GM20000 (cell line): ENCODE results near the gene TBC1D2.
A peak's percentile ranks its signal among the peaks of the same experiment; 100 is the strongest.

Experiments
- DNase-seq: peaks from one replicate; pipeline ENCODE4 v3.0.0; 2012; ENCODE audit warnings: low spot score
- TF ChIP-seq, protein P1 (sequence below): IDR thresholded peaks from 2 replicates; pipeline ENCODE4 v1.5.1; 2012; ENCODE audit warnings: mild to moderate bottlenecking, control low read depth; ENCODE audit errors: extremely low read depth, missing control alignments

Gene TBC1D2

DNA sequence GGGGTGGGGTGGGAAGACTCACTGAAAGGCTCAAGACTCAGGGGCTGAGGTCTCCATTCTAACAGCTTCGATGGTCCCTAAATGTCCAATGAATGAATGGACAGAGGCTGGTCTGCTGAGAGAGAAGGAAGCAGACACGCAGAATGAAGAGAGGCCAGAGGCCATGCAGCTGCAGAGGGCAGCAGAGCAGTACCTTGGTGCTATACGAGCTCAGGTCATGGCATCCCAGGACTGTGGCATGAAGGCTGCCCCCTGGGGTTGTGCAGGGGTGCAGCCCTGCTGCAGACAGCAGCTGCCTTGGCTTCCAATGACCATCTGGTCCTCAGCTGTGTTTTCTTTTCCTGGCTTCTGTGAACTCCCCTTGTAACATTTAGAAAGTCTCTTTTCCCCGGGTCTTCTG lies 47.8 kb downstream of the TBC1D2 start:
- no peak for DNase-seq
- TF ChIP-seq, protein P1, sequence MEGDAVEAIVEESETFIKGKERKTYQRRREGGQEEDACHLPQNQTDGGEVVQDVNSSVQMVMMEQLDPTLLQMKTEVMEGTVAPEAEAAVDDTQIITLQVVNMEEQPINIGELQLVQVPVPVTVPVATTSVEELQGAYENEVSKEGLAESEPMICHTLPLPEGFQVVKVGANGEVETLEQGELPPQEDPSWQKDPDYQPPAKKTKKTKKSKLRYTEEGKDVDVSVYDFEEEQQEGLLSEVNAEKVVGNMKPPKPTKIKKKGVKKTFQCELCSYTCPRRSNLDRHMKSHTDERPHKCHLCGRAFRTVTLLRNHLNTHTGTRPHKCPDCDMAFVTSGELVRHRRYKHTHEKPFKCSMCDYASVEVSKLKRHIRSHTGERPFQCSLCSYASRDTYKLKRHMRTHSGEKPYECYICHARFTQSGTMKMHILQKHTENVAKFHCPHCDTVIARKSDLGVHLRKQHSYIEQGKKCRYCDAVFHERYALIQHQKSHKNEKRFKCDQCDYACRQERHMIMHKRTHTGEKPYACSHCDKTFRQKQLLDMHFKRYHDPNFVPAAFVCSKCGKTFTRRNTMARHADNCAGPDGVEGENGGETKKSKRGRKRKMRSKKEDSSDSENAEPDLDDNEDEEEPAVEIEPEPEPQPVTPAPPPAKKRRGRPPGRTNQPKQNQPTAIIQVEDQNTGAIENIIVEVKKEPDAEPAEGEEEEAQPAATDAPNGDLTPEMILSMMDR: no peak

DNA sequence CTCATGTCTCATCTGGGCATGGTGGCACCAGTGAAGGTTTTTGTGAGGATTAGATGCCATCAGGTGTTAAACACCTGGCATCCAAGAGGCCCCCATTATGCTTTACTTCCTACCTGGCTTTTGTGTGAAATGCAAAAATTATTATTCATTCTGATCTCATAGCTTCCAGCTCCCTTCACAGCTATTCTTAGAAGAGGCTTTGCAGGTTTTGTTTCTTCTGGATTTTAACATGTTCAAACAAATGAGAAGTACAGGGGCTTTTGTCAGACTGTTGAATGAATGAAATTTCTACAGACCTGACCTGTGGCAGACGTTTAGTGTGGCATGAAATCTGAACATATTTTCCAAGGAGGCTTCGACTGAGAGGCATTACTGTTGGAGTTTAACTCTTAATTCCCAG lies 48.7 kb downstream of the TBC1D2 start:
- TF ChIP-seq, protein P1: no peak
- no peak for DNase-seq

DNA sequence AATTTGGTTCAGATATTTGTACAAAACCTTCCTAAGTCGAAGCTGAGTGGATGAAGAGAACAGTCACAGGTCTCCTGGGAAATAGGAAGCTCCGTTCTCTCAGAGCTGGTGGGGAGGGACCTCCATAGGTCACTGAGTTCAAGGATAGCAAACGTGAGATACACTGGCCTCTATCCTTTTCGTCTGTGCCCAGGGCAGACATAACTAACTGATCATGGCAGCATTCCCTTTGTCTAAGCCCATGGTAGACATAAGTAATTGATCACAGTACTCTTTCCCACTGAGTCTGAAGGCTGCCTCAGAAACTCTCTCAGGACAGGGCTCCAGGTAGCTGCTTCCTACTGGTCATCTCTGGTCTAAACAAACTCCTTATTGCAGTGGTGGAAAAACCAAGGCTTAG lies 50.8 kb downstream of the TBC1D2 start:
- DNase-seq: no peak
- TF ChIP-seq, protein P1: no peak

DNA sequence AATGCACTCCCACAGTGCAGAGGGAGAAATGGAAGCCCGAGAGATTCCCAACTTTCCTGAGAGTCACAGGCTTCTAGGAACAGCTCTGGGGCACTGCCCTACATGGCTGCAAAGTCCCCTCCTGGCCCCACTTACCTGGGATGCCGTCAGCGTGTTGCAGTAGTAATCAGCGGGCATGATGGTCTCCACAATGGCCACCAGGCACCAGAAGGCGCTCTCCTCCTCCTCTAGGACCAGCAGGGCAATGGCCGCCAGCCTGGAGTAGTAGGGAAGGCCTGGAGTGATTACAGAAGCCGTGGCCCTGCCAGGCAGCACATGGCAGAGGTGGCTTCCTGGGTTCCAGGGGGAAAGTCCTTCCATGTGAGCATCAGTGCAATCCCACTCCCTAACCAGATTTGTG lies 52.3 kb downstream of the TBC1D2 start:
- no peak for DNase-seq
- TF ChIP-seq, protein P1: no peak

DNA sequence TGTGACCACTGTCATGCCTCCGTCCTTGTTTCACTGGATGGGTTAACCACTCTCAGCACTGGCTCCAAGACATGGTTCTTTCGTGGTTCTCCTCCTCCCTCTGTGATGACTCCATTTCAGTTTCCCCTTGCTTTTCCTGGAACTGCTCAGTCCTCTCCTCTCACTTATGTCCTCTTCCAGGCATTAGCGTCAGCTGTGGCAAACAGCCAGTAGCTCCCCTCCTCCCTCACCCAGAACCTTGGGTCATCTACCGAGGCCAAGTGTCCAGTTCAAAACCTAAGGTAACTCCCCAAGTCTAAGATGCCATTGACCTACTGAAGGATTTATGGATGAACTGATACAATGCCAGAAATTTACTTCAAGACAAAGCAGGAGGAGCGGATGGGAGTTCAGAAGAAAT lies 53.2 kb downstream of the TBC1D2 start:
- TF ChIP-seq, protein P1: no peak
- no peak for DNase-seq

DNA sequence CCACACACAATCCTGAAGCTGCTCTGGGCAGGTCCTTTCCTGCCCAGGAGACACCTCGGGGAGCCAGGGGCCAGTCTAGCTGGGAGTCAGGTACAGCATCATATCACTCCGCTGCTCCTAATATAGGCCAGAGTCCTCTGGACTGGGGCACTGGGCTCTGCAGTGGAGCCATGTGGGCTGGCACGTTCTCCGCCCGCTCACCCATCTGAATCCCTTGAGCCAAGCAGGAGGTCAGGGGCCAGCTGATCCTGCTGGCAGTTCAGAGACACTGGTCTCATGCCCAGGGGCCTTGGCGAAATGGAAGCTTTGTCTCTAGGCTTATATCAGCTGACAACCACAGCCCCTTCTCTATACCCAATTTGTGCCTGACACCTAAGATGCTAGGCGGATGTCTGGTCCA lies 53.7 kb downstream of the TBC1D2 start:
- DNase-seq: no peak
- TF ChIP-seq, protein P1: no peak

DNA sequence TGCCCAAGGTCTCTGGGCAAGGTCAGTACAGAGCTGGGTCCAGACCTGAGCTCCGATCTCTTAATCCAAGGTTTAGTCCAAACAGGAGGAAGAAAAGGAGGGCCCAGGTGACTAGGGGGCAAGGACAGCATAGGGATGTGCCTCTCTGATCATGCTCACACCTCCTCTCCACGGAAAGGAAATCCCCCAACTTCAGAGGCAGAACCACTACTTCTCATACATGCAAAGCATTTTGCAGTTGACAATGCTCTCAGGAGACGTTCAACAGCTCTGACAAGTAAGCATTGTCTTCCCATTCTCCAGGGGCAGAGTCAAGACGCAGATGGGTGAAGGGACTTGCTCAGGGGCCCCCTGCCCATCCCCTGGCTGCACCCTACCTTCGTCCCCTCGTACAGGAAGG lies 54.3 kb downstream of the TBC1D2 start:
- TF ChIP-seq, protein P1: no peak
- peak; percentile 71 for DNase-seq
